WTC11 (cell line): Measurements from ENCODE around the gene PVALEF. TPM values are rescaled to one million over a fixed set of nuclear protein-coding genes. Genes with fewer than 3 reads are reported as not detected.

Experiments used
- ATAC-seq: fragments of 200-7000 bp; cut with Tn5 transposase; 2 replicates; pipeline ENCODE4 v1.10.0; 2021; ENCODE audit warnings: mild to moderate bottlenecking, moderate library complexity
- CTCF ChIA-PET: fragments of 300-600 bp; sonication (Branson Sonifier 250); formaldehyde crosslinking; loops from one replicate; lab custom pipeline; 2021; ENCODE audit warnings: antibody characterized with exemption; lab: Charles Lee
- POLR2A ChIA-PET: fragments of 350-600 bp; sonication (Branson Sonifier 250); formaldehyde crosslinking; loops from one replicate; lab custom pipeline; 2021; ENCODE audit warnings: antibody characterized with exemption; lab: Charles Lee
- DNase-seq: peaks from one replicate; pipeline ENCODE4 v3.0.0; 2021; ENCODE audit warnings: low spot score
- H3K27ac Mint-ChIP-seq: 2 replicates; pipeline ENCODE4 v1.8.0; 2021; ENCODE audit warnings: mixed read lengths
- H3K27me3 Mint-ChIP-seq: 2 replicates; pipeline ENCODE4 v1.8.0; 2021; ENCODE audit warnings: low read depth, mild to moderate bottlenecking, moderate library complexity, mixed read lengths
- H3K36me3 Mint-ChIP-seq: 2 replicates; pipeline ENCODE4 v1.8.0; 2021; ENCODE audit warnings: mixed read lengths
- H3K4me1 Mint-ChIP-seq: 2 replicates; pipeline ENCODE4 v1.8.0; 2022; ENCODE audit warnings: mixed read lengths
- H3K4me3 Mint-ChIP-seq: 2 replicates; pipeline ENCODE4 v1.8.0; 2021; ENCODE audit warnings: mild to moderate bottlenecking, moderate library complexity, mixed read lengths
- H3K9me3 Mint-ChIP-seq: 2 replicates; pipeline ENCODE4 v1.8.0; 2021; ENCODE audit warnings: mixed read lengths
- ARID4B ChIP-seq: sonication (generic); formaldehyde crosslinking; IDR thresholded peaks from 2 replicates; pipeline ENCODE4 v1.8.0; 2023; ENCODE audit warnings: missing genetic modification reagents, mild to moderate bottlenecking, borderline replicate concordance
- ATF6 ChIP-seq: sonication (generic); formaldehyde crosslinking; IDR thresholded peaks from 2 replicates; pipeline ENCODE4 v1.8.1; 2023; ENCODE audit warnings: mild to moderate bottlenecking, missing genetic modification reagents
- PRDM15 ChIP-seq: sonication (generic); formaldehyde crosslinking; IDR thresholded peaks from 2 replicates; pipeline ENCODE4 v1.8.0; 2022; ENCODE audit warnings: missing genetic modification reagents
- USF1 ChIP-seq: sonication (generic); formaldehyde crosslinking; IDR thresholded peaks from 2 replicates; pipeline ENCODE4 v1.8.0; 2022; ENCODE audit warnings: mild to moderate bottlenecking, missing genetic modification reagents
- total RNA-seq: library from RNA; stranded (reverse); gene quantifications from 3 replicates; pipeline ENCODE4 v1.2.3, GENCODE V29; 2021
- TF ChIP-seq, protein P1 (sequence below): fragments of 250-450 bp; sonication (Bioruptor Pico); IDR thresholded peaks from 2 replicates; pipeline ENCODE4 v1.9.0; 2021; ENCODE audit warnings: mild to moderate bottlenecking
- TF ChIP-seq, protein P2 (sequence below): sonication (generic); formaldehyde crosslinking; IDR thresholded peaks from 2 replicates; pipeline ENCODE4 v1.8.1; 2022; ENCODE audit warnings: mild to moderate bottlenecking, moderate library complexity, missing genetic modification reagents
- TF ChIP-seq, protein P3 (sequence below): sonication (generic); formaldehyde crosslinking; IDR thresholded peaks from 2 replicates; pipeline ENCODE4 v1.8.1; 2022; ENCODE audit warnings: low read depth, missing genetic modification reagents, borderline replicate concordance

PVALEF gene
- total RNA-seq, 1 experiment from 2014 or later: not detected

DNA sequence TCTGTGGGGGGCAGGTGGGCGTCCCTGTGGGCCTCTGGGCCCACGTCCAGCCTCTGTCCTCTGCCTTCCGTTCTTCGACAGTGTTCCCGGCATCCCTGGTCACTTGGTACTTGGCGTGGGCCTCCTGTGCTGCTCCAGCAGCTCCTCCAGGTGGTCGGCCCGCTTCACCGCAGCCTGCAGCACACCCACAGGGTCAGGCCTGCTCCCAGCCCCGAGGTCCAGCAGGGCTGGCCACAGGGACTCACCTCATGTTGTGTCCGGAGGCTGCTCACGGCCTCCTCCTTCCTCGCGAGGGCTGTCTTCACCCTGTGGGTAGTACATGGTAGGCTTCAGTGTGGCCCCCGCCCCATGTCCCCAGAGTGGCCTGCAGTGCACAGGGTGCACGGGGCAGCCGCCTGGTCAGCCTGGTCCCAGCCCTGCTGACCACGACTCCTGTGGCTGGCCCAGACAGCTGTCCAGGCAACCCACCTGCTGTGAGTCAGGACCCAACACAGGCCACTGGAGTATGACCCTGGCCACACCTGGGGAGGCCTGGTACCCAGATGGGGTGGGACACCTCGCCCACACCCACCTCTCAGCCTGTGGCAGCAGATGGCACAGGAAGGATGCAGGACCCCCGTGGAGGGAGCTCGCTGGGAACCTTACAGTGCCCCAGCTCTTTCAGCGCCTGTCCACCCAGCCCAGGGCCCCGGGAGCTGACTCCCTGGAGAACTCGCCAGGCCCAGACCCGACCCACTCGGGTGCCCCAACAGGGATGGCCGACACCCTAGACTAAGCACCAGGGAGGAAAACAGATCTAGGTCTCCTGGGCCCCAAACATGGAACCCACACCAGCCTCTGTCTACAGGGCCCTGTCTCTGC is 24.6 kb downstream of the PVALEF start (continued):
- TF ChIP-seq, protein P1, sequence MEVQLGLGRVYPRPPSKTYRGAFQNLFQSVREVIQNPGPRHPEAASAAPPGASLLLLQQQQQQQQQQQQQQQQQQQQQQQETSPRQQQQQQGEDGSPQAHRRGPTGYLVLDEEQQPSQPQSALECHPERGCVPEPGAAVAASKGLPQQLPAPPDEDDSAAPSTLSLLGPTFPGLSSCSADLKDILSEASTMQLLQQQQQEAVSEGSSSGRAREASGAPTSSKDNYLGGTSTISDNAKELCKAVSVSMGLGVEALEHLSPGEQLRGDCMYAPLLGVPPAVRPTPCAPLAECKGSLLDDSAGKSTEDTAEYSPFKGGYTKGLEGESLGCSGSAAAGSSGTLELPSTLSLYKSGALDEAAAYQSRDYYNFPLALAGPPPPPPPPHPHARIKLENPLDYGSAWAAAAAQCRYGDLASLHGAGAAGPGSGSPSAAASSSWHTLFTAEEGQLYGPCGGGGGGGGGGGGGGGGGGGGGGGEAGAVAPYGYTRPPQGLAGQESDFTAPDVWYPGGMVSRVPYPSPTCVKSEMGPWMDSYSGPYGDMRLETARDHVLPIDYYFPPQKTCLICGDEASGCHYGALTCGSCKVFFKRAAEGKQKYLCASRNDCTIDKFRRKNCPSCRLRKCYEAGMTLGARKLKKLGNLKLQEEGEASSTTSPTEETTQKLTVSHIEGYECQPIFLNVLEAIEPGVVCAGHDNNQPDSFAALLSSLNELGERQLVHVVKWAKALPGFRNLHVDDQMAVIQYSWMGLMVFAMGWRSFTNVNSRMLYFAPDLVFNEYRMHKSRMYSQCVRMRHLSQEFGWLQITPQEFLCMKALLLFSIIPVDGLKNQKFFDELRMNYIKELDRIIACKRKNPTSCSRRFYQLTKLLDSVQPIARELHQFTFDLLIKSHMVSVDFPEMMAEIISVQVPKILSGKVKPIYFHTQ (CRISPR knock-in tag): no peak
- no peak for TF ChIP-seq ATF6
- TF ChIP-seq, protein P2, sequence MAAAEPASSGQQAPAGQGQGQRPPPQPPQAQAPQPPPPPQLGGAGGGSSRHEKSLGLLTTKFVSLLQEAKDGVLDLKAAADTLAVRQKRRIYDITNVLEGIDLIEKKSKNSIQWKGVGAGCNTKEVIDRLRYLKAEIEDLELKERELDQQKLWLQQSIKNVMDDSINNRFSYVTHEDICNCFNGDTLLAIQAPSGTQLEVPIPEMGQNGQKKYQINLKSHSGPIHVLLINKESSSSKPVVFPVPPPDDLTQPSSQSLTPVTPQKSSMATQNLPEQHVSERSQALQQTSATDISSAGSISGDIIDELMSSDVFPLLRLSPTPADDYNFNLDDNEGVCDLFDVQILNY: no peak
- no peak for TF ChIP-seq ARID4B
- TF ChIP-seq, all 79 proteins: peak for 0

GRCh38 chr17:81190591-81190990 is 25.3 kb downstream of the PVALEF start:
- DNase-seq: no peak
- H3K27ac Mint-ChIP-seq: no peak overlapping the region
- ChIA-PET CTCF (interaction anchor here (1.5 to 2.1 kb wide), 3 partner anchors 10 to 68 kb away, joined by 3 to 8 read pairs (median 4); partner anchors contain the start of gene CEP131), POLR2A (no interaction called here)
- ATAC-seq: no peak
- no peaks in the 10 kb centered on the region for H3K36me3 Mint-ChIP-seq
- TF ChIP-seq, protein P3, sequence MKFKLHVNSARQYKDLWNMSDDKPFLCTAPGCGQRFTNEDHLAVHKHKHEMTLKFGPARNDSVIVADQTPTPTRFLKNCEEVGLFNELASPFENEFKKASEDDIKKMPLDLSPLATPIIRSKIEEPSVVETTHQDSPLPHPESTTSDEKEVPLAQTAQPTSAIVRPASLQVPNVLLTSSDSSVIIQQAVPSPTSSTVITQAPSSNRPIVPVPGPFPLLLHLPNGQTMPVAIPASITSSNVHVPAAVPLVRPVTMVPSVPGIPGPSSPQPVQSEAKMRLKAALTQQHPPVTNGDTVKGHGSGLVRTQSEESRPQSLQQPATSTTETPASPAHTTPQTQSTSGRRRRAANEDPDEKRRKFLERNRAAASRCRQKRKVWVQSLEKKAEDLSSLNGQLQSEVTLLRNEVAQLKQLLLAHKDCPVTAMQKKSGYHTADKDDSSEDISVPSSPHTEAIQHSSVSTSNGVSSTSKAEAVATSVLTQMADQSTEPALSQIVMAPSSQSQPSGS (CRISPR knock-in tag): no peak
- TF ChIP-seq USF1 (CRISPR knock-in tag): no peak
- TF ChIP-seq PRDM15 (CRISPR knock-in tag): no peak
- H3K9me3 Mint-ChIP-seq: no peaks in the 10 kb centered on the region
- H3K27me3 Mint-ChIP-seq: no peaks in the 10 kb centered on the region
- H3K4me3 Mint-ChIP-seq: no peak overlapping the region
- H3K4me1 Mint-ChIP-seq: no peaks in the 10 kb centered on the region
